Measurements from ENCODE around the gene MAN2A2. TPM values are rescaled to one million over a fixed set of nuclear protein-coding genes. Genes with fewer than 3 reads are reported as not detected.

The MAN2A2 gene
- total and polyA plus RNA-seq, 2 of the 8 experiments (the other 6 are each of a cell fraction or from before 2014, with no cell fraction given) = 23.1 to 29.7 TPM

DNA sequence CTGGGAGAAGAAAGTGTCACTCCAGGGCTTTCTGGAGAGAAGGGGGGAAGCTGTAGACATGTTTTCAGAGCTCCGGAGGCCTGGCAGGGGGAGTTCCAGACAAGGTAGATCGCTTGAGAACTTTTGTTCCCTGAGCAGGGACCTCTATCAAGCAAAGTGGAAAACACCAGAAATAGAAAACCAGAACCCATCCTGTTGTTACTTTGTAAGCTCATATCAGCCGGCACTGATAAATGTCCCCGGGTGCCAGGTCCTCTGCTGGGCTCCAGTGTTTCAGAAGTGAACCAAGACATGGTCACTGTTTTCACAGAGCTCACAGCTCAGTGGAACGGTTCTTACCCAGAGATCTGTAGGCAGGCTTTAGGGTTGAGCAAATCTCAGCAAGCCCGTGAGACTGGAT, 15.7 kb downstream of the MAN2A2 start:
- no peak overlapping the region for H2AK5ac ChIP-seq (ENCODE audit: low read depth, low read length)
- TF ChIP-seq RNF2 (IDR thresholded peaks at IDR 0.05; ENCODE audit: borderline replicate concordance, low read depth, low read length, missing control alignments, poor library complexity, severe bottlenecking) (no peak), SUZ12 (IDR thresholded peaks at IDR 0.05; ENCODE audit: low read length) (no peak), PHF8 (conservative IDR thresholded peaks at IDR 0.05; ENCODE audit: low read depth, low read length) (no peak), CTBP2 (IDR thresholded peaks at IDR 0.05; ENCODE audit: borderline replicate concordance, insufficient read depth, insufficient read length, low read length) (no peak), RAD21 (IDR thresholded peaks at IDR 0.05 in 1 of 2, conservative IDR thresholded peaks at IDR 0.05 in 1 of 2; ENCODE audit: low read depth in 2 of 2, low read length in 2 of 2) (no peak), CHD2 (IDR thresholded peaks at IDR 0.05; ENCODE audit: low read length) (no peak), RBBP5 (IDR thresholded peaks at IDR 0.05; ENCODE audit: borderline replicate concordance, low read depth, low read length) (no peak), CREB1 (IDR thresholded peaks at IDR 0.05) (no peak), FOSL1 (IDR thresholded peaks at IDR 0.05; ENCODE audit: insufficient read depth, low read depth, low read length) (no peak), SIN3A (conservative IDR thresholded peaks at IDR 0.05 in 1 of 2, IDR thresholded peaks at IDR 0.05 in 1 of 2; ENCODE audit: low read depth in 1 of 2, low read length in 2 of 2) (no peak), EGR1 (IDR thresholded peaks at IDR 0.05; ENCODE audit: borderline replicate concordance, low read depth, low read length) (no peak), KDM5A (IDR thresholded peaks at IDR 0.05; ENCODE audit: low read length) (no peak), SRF (IDR thresholded peaks at IDR 0.05; ENCODE audit: low read depth, low read length) (no peak)
- no peak overlapping the region for H3K4me2 ChIP-seq (ENCODE audit: insufficient read depth in 1 of 2, low read depth in 2 of 2, low read length in 2 of 2)
- no peak overlapping the region for H4K8ac ChIP-seq (ENCODE audit: extremely low read depth, insufficient read depth, low read length)
- no peaks in the 10 kb centered on the region for H3K23me2 ChIP-seq (ENCODE audit: low read depth, low read length)
- H4K91ac ChIP-seq (replicated peaks; ENCODE audit: insufficient read length, low read length) = no peak overlapping the region
- H3K79me1 ChIP-seq (ENCODE audit: low read depth, low read length) = no peaks in the 10 kb centered on the region
- ChIA-PET POLR2A (ENCODE audit: partially characterized antibody) (interaction anchor here (0.7 to 1.4 kb wide), 4 partner anchors 12 to 16 kb away, joined by 3 to 6 read pairs (median 3); partner anchors contain the start of genes MAN2A2 and UNC45A), CTCF (ENCODE audit: partially characterized antibody) (interaction anchor here (0.6 to 6.8 kb wide), 5 partner anchors 8 to 32 kb away, joined by 3 to 87 read pairs (median 5); partner anchors contain the start of genes HDDC3 and UNC45A)
- H3K56ac ChIP-seq (replicated peaks; ENCODE audit: insufficient read length, low read depth, low read length) = no peak overlapping the region
- H2BK5ac ChIP-seq (ENCODE audit: low read depth, low read length) = no peak overlapping the region
- DNase-seq (ENCODE audit: low read depth in 1 of 2, low spot score in 2 of 2) = no peak
- H3K18ac ChIP-seq (ENCODE audit: extremely low read depth, low read length) = no peak overlapping the region
- no peaks in the 10 kb centered on the region for H3K79me2 ChIP-seq (ENCODE audit: control insufficient read depth in 1 of 2, insufficient read depth in 2 of 2, low read length in 2 of 2)
- no peak overlapping the region for H3K4me3 ChIP-seq (ENCODE audit: extremely low read depth in 1 of 4, insufficient read depth in 2 of 4, low read depth in 3 of 4, low read length in 4 of 4)
- no peaks in the 10 kb centered on the region for H3K9me3 ChIP-seq (ENCODE audit: insufficient read depth in 2 of 2, low read depth in 1 of 2, low read length in 1 of 2)
- no peak overlapping the region for H2BK12ac ChIP-seq (ENCODE audit: low read depth, low read length)
- H2BK15ac ChIP-seq (ENCODE audit: low read length) = no peak overlapping the region
- H3K9ac ChIP-seq (replicated peaks in 1 of 4; ENCODE audit: extremely low read depth in 1 of 4, low read depth in 3 of 4, low read length in 3 of 4) = no peak overlapping the region
- no peak overlapping the region for H2BK20ac ChIP-seq (ENCODE audit: low read length)
- H3K4ac ChIP-seq (replicated peaks; ENCODE audit: insufficient read length, low read depth, low read length) = no peak overlapping the region
- FAIRE-seq = no peak
- no peak overlapping the region for H2AFZ ChIP-seq (ENCODE audit: low read length)
- H4K5ac ChIP-seq (ENCODE audit: insufficient read length, low read depth, low read length) = no peak overlapping the region
- no peak overlapping the region for H2BK120ac ChIP-seq (replicated peaks; ENCODE audit: low read depth, low read length)
- H3K27ac ChIP-seq (ENCODE audit: low read depth, low read length) = no peak overlapping the region
- no peaks in the 10 kb centered on the region; a peak in 2 of 8 replicates for H3K36me3 ChIP-seq (ENCODE audit: control insufficient read depth in 2 of 4, insufficient read depth in 4 of 4, low read length in 3 of 4)
- peaks cover 0 to 3% of the 10 kb centered on the region in 2 experiments for H4K20me1 ChIP-seq (replicated peaks in 1 of 2; ENCODE audit: control insufficient read depth in 1 of 2, insufficient read depth in 2 of 2, low read length in 2 of 2)
- peaks cover 0 to 2% (median 0%) of the 10 kb centered on the region in 4 experiments; a peak in 2 of 7 replicates for H3K4me1 ChIP-seq (replicated peaks in 1 of 4; ENCODE audit: control insufficient read depth in 3 of 4, insufficient read depth in 4 of 4, low read length in 3 of 4)
- no peak overlapping the region for H3K14ac ChIP-seq (ENCODE audit: insufficient read length)
- no peak overlapping the region for H3K23ac ChIP-seq (ENCODE audit: insufficient read length)
- H3K27me3 ChIP-seq (replicated peaks in 1 of 4; ENCODE audit: control insufficient read depth in 3 of 4, extremely low read depth in 1 of 4, insufficient read depth in 3 of 4, low read length in 3 of 4) = no peaks in the 10 kb centered on the region; a peak in 1 of 7 replicates
- 90% methylated on average over 6 of the region's 6 CpGs; no CpG with 5 or more reads in 1 of the 2 experiments for WGBS, 2 experiments (ENCODE audit: extremely low coverage in 1 of 2, insufficient coverage in 1 of 2, insufficient read length in 1 of 2, insufficient replicate concordance in 2 of 2, low coverage in 1 of 2, low lambda C conversion rate in 2 of 2, missing lambda C conversion rate in 1 of 2)
